ENCODE data around the gene FBXO42. TPM values are rescaled to one million over a fixed set of nuclear protein-coding genes. Genes with fewer than 3 reads are reported as not detected.

The FBXO42 gene
- total RNA-seq, 6 donors from 2014 or later, result 20.8 to 41.9 (median 24.0) TPM

- TF ChIP-seq POLR2A (IDR thresholded peaks at IDR 0.05), result no peak
- no peak for TF ChIP-seq EP300 (IDR thresholded peaks at IDR 0.05)
- TF ChIP-seq POLR2AphosphoS5 (IDR thresholded peaks at IDR 0.05), result no peak
- no peak for TF ChIP-seq CTCF (IDR thresholded peaks at IDR 0.05)
- Histone ChIP-seq H3K4me1 (peaks cover 31 to 47% (median 38%) of the 10 kb centered on the region in 4 donors), H3K9me3 (no peaks in the 10 kb centered on the region), H3K27ac (no peak overlapping the region), H3K4me3 (no peak overlapping the region), H3K36me3 (peaks cover 15 to 67% (median 43%) of the 10 kb centered on the region in 4 donors), H3K27me3 (no peaks in the 10 kb centered on the region)
- DNase-seq (no peak), ATAC-seq (ENCODE audit: low FRiP score in 2 of 2) (no peak)
- WGBS, 2 donors, result 93 to 95% methylated on average over 11 to 13 of the region's 13 CpGs
Measured at GRCh38 chr1:16394977-16395376, 42.7 kb upstream of the FBXO42 start.

- Histone ChIP-seq H3K27me3 (no peaks in the 10 kb centered on the region), H3K4me1 (peaks cover 31 to 57% (median 40%) of the 10 kb centered on the region in 4 donors), H3K9me3 (no peaks in the 10 kb centered on the region), H3K36me3 (peaks cover 15 to 57% (median 42%) of the 10 kb centered on the region in 4 donors), H3K4me3 (no peak overlapping the region), H3K27ac (peak overlapping the region in 3 of 4 donors; percentile 11 to 49 (median 26))
- ATAC-seq (ENCODE audit: low FRiP score in 2 of 2) (no peak), DNase-seq (no peak)
- whole genome bisulfite sequencing, 2 donors, result 84 to 92% methylated on average over 10 of the region's 10 CpGs
- TF ChIP-seq CTCF (IDR thresholded peaks at IDR 0.05) (no peak), EP300 (IDR thresholded peaks at IDR 0.05) (no peak), POLR2AphosphoS5 (IDR thresholded peaks at IDR 0.05) (no peak), POLR2A (IDR thresholded peaks at IDR 0.05) (no peak)
Measured at GRCh38 chr1:16393570-16394521, 41.6 kb upstream of the FBXO42 start.

GRCh38 chr1:16392740-16393569, 40.7 kb upstream of the FBXO42 start:
- no peak overlapping the region for H3K4me3 ChIP-seq
- peak overlapping the region in 3 of 4 donors; percentile 11 to 49 (median 26) for H3K27ac ChIP-seq
- 75 to 81% methylated on average over 19 to 21 of the region's 21 CpGs for WGBS, 2 donors
- no peaks in the 10 kb centered on the region for H3K9me3 ChIP-seq
- TF ChIP-seq POLR2A (IDR thresholded peaks at IDR 0.05), result no peak
- TF ChIP-seq EP300 (IDR thresholded peaks at IDR 0.05), result no peak
- TF ChIP-seq POLR2AphosphoS5 (IDR thresholded peaks at IDR 0.05), result no peak
- no peak for TF ChIP-seq CTCF (IDR thresholded peaks at IDR 0.05)
- no peaks in the 10 kb centered on the region for H3K27me3 ChIP-seq
- peaks cover 15 to 48% (median 38%) of the 10 kb centered on the region in 4 donors for H3K36me3 ChIP-seq
- DNase-seq (peak in 1 of 2 donors; percentile 82), ATAC-seq (ENCODE audit: low FRiP score in 2 of 2) (peak in 1 of 2 donors; percentile 50)
- H3K4me1 ChIP-seq, result peaks cover 33 to 59% (median 43%) of the 10 kb centered on the region in 4 donors

- Histone ChIP-seq H3K9me3 (no peaks in the 10 kb centered on the region), H3K27ac (peak overlapping the region in 2 of 4 donors; percentile 21 to 49), H3K4me3 (no peak overlapping the region), H3K4me1 (peaks cover 46 to 67% (median 55%) of the 10 kb centered on the region in 4 donors), H3K36me3 (peaks cover 12 to 32% (median 29%) of the 10 kb centered on the region in 4 donors), H3K27me3 (no peaks in the 10 kb centered on the region)
- no peak for DNase-seq
- no peak for TF ChIP-seq CTCF (IDR thresholded peaks at IDR 0.05)
- TF ChIP-seq POLR2A (IDR thresholded peaks at IDR 0.05), result no peak
- TF ChIP-seq POLR2AphosphoS5 (IDR thresholded peaks at IDR 0.05), result no peak
- TF ChIP-seq EP300 (IDR thresholded peaks at IDR 0.05), result no peak
- no peak for ATAC-seq (ENCODE audit: low FRiP score in 2 of 2)
- WGBS, 2 donors, result 50 to 62% methylated on average over 3 of the region's 3 CpGs
Measured at GRCh38 chr1:16391411-16391810, 39.1 kb upstream of the FBXO42 start.

Measured in upper lobe of left lung (tissue), 6 donors.